ENCODE results near the gene MGLL.

Gene MGLL

GRCh38 chr3:127741690-127742089 is 80.6 kb downstream of the MGLL start:
- DNase-seq (ENCODE audit: low spot score) = no peak

GRCh38 chr3:127741246-127741645 is 81.1 kb downstream of the MGLL start:
- DNase-seq (ENCODE audit: low spot score) = no peak

- no peak for DNase-seq (ENCODE audit: low spot score)
These were observed 82.0 kb downstream of the MGLL start for GRCh38 chr3:127740136-127740915.

- DNase-seq (ENCODE audit: low spot score) = no peak
These were observed 82.8 kb downstream of the MGLL start for GRCh38 chr3:127739347-127740135.

- DNase-seq (ENCODE audit: low spot score) = no peak
These were observed 84.0 kb downstream of the MGLL start for GRCh38 chr3:127738192-127738840.

- DNase-seq (ENCODE audit: low spot score) = no peak
These were observed 85.3 kb downstream of the MGLL start for GRCh38 chr3:127736801-127737539.

GRCh38 chr3:127735767-127736693 is 86.3 kb downstream of the MGLL start:
- peak; percentile 12 for DNase-seq (ENCODE audit: low spot score)

- no peak for DNase-seq (ENCODE audit: low spot score)
These were observed 87.4 kb downstream of the MGLL start for GRCh38 chr3:127734754-127735473.

- no peak for DNase-seq (ENCODE audit: low spot score)
These were observed 88.1 kb downstream of the MGLL start for GRCh38 chr3:127734181-127734720.

GRCh38 chr3:127733781-127734180 is 88.5 kb downstream of the MGLL start:
- DNase-seq (ENCODE audit: low spot score) = no peak

- DNase-seq (ENCODE audit: low spot score) = no peak
These were observed 89.4 kb downstream of the MGLL start for GRCh38 chr3:127732879-127733350.

- no peak for DNase-seq (ENCODE audit: low spot score)
These were observed 90.0 kb downstream of the MGLL start for GRCh38 chr3:127732303-127732702.

GRCh38 chr3:127731546-127732289 is 90.6 kb downstream of the MGLL start:
- no peak for DNase-seq (ENCODE audit: low spot score)

GRCh38 chr3:127730666-127731295 is 91.5 kb downstream of the MGLL start:
- no peak for DNase-seq (ENCODE audit: low spot score)

GRCh38 chr3:127730171-127730570 is 92.1 kb downstream of the MGLL start:
- DNase-seq (ENCODE audit: low spot score) = no peak

- DNase-seq (ENCODE audit: low spot score) = no peak
These were observed 92.7 kb downstream of the MGLL start for GRCh38 chr3:127729556-127730056.

- no peak for DNase-seq (ENCODE audit: low spot score)
These were observed 93.8 kb downstream of the MGLL start for GRCh38 chr3:127728417-127729015.

GRCh38 chr3:127726894-127727293 is 95.4 kb downstream of the MGLL start:
- no peak for DNase-seq (ENCODE audit: low spot score)
